GM18508 (cell line): Measurements from ENCODE around the gene RUNDC1.
A peak's percentile ranks its signal among the peaks of the same experiment; 100 is the strongest.
"Not testable (repeated sequence)": the region's sequence is repeated elsewhere in the genome, so short reads cannot be mapped to it uniquely, and the experiment has no call there.

ENCODE experiments used
- ATAC-seq: cut with Tn5 transposase; IDR thresholded peaks from one replicate; pipeline ENCODE4 v1.9.1; 2021; ENCODE audit warnings: moderate number of reproducible peaks; ENCODE audit not compliant: insufficient read depth, unreplicated experiment

Gene RUNDC1

GRCh38 chr17:42989726-42990652 is 9.6 kb downstream of the RUNDC1 start:
- ATAC-seq = no peak

- no peak for ATAC-seq
These were observed 11.1 kb downstream of the RUNDC1 start for GRCh38 chr17:42991471-42991870.

- ATAC-seq = no peak
These were observed 12.5 kb downstream of the RUNDC1 start for GRCh38 chr17:42992872-42993271.

- not testable (repeated sequence) for ATAC-seq
These were observed 13.5 kb downstream of the RUNDC1 start for GRCh38 chr17:42993913-42994312.

GRCh38 chr17:42997390-42997983 is 17.1 kb downstream of the RUNDC1 start:
- no peak for ATAC-seq

- peak; percentile 81 for ATAC-seq
These were observed 17.9 kb downstream of the RUNDC1 start, which contains the start of gene RPL27 for GRCh38 chr17:42997984-42998938. Gene RPL27 (plus strand): TSS chr17:42998419. CDS start chr17:42998751, 332 bp downstream.

- ATAC-seq = no peak
These were observed 18.7 kb downstream of the RUNDC1 start for GRCh38 chr17:42999003-42999525.

GRCh38 chr17:43000894-43001293 is 20.5 kb downstream of the RUNDC1 start:
- ATAC-seq = not testable (repeated sequence)

GRCh38 chr17:43003542-43004172 is 23.3 kb downstream of the RUNDC1 start:
- no peak for ATAC-seq

GRCh38 chr17:43006639-43007551 is 26.5 kb downstream of the RUNDC1 start, which contains the start of gene IFI35:
Gene IFI35 (plus strand): TSS chr17:43006784. CDS start chr17:43006948, 164 bp downstream.
- no peak for ATAC-seq

GRCh38 chr17:43010667-43011308 is 30.4 kb downstream of the RUNDC1 start:
- no peak for ATAC-seq

GRCh38 chr17:43011728-43012472 is 31.5 kb downstream of the RUNDC1 start:
- ATAC-seq = no peak

GRCh38 chr17:43013296-43013695 is 32.9 kb downstream of the RUNDC1 start:
- no peak for ATAC-seq

GRCh38 chr17:43014020-43014648 is 33.8 kb downstream of the RUNDC1 start:
- ATAC-seq = no peak

- no peak for ATAC-seq
These were observed 34.5 kb downstream of the RUNDC1 start for GRCh38 chr17:43014649-43015542.

- ATAC-seq = no peak
These were observed 35.2 kb downstream of the RUNDC1 start for GRCh38 chr17:43015579-43015978.
